Ascending aorta (tissue), 2 donors: ENCODE data around the gene FAM169A. TPM values are rescaled to one million over a fixed set of nuclear protein-coding genes. Genes with fewer than 3 reads are reported as not detected.
"Not testable (repeated sequence)": the region's sequence is repeated elsewhere in the genome, so short reads cannot be mapped to it uniquely, and the experiment has no call there.

ENCODE experiments used
- DNase-seq, 2 donors: peaks; one replicate each; pipeline ENCODE4 v3.0.0-alpha.2; 2019; ENCODE audit warnings: low spot score in 2 of 2
- H3K27ac ChIP-seq, 2 donors: fragments of 200-600 bp; sonication (generic); one replicate each; pipeline ENCODE4 v1.5.1; 2016 to 2017; ENCODE audit warnings: mild to moderate bottlenecking in 1 of 2
- H3K27me3 ChIP-seq: fragments of 200-600 bp; sonication (generic); one replicate; pipeline ENCODE4 v1.5.1; 2017
- H3K36me3 ChIP-seq, 2 donors: fragments of 200-600 bp; sonication (generic); one replicate each; pipeline ENCODE4 v1.5.1; 2016
- H3K4me1 ChIP-seq, 2 donors: fragments of 200-600 bp; sonication (generic); one replicate each; pipeline ENCODE4 v1.5.1; 2016 to 2017; ENCODE audit warnings: mild to moderate bottlenecking in 1 of 2
- H3K4me3 ChIP-seq, 2 donors: fragments of 200-600 bp; sonication (generic); one replicate each; pipeline ENCODE4 v1.5.1; 2016 to 2017; ENCODE audit warnings: mild to moderate bottlenecking in 1 of 2
- H3K9me3 ChIP-seq, 2 donors: fragments of 200-600 bp; sonication (generic); one replicate each; pipeline ENCODE4 v1.5.1; 2016
- CTCF ChIP-seq, 3 experiments: fragments of 200-600 bp in 2 of 3; fragments of 450-650 bp in 1 of 3; sonication (generic) in 2 of 3; IDR thresholded peaks; one replicate each; pipeline ENCODE4 v1.5.1; 2016 to 2019; ENCODE audit warnings: antibody characterized with exemption in 3 of 3, mild to moderate bottlenecking in 1 of 3, moderate library complexity in 1 of 3
- intact Hi-C: fragments of 100-400 bp; cut with DNase I; formaldehyde crosslinking; loops from one replicate; pipeline ENCODE4 v1.15.1; 2023
- total RNA-seq: library from RNA; depleted of rRNA; stranded (reverse); fragments of >200 nt; gene quantifications from one replicate; pipeline ENCODE4 v1.1.0, GENCODE V29; 2016

The FAM169A gene
- total RNA-seq, 1 donor from 2014 or later, result not detected

- Histone ChIP-seq H3K27ac (no peak overlapping the region), H3K27me3 (no peaks in the 10 kb centered on the region), H3K36me3 (no peaks in the 10 kb centered on the region), H3K9me3 (no peaks in the 10 kb centered on the region), H3K4me1 (no peaks in the 10 kb centered on the region), H3K4me3 (no peak overlapping the region)
- DNase-seq, result no peak
- TF ChIP-seq CTCF (IDR thresholded peaks at IDR 0.05), result no peak
- intact Hi-C loops, result no loop called here
Measured at GRCh38 chr5:74885170-74885569, 19.0 kb upstream of the FAM169A start.

DNA sequence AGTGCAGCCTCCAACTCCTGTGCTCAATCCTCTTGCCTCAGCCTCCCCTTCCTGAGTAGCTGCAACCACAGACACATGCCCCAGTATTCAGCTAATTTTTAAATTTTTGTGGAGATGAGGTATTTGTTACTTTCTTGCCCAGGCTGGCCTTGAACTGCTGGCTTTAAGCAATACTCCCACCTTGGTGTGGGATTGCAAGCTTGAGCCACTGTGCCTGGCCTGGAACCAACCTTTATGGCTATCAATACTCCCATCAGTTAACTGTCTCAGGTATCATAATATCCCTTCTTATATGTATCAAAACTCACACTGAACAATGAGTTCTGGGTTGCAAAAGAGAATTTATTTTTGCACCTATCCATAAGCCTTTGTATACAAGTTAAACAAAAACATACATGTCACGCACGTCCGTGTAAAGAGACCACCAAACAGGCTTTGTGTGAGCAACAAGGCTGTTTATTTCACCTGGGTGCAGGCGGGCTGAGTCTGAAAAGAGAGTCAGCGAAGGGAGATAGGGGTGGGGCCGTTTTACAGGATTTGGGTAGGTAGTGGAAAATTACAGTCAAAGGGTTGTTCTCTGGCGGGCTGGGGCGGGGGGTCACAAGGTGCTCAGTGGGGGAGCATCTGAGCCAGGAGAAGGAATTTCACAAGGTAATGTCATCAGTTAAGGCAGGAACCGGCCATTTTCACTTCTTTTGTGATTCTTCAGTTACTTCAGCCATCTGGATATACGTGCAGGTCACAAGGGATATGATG is 16.4 kb upstream of the FAM169A start:
- H3K4me1 ChIP-seq, intact Hi-C loops, H3K4me3 ChIP-seq, H3K36me3 ChIP-seq, H3K27ac ChIP-seq, H3K27me3 ChIP-seq, DNase-seq, H3K9me3 ChIP-seq: not testable (repeated sequence)

DNA sequence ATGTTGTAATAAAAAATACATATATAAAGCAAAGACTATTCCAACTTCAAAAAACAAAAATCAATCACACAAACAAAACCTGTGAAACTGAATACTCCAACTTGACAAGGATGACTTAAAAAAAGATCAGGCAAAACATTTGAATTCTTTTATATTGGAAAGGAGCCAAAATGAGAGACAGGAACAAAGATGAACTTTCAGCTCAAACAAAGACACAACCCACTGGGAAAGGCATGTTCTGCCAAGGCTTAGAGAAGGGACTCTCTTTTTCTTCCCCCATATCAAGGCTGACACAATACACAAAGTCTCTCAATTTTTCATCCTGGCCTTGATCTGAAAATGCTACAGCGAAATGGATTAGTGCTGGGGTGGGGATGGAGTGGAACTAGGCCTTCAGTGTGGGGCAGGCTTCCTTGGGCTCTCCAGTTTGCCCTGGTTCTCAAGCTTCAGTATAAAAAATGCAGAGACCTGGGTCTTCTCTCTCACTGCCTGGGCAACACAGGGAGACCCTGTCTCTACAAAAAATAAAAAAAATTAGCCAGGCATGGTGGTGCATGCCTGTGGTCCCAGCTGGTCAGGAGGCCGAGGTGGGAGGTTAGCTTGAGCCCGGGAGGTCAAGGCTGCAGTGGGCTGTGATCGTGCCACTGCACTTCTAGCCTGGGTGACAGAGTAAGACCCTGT is 11.6 kb upstream of the FAM169A start:
- H3K36me3 ChIP-seq, result no peaks in the 10 kb centered on the region
- H3K4me1 ChIP-seq, result no peaks in the 10 kb centered on the region
- H3K27me3 ChIP-seq, result no peaks in the 10 kb centered on the region
- H3K27ac ChIP-seq, result no peak overlapping the region
- H3K4me3 ChIP-seq, result no peak overlapping the region
- H3K9me3 ChIP-seq, result no peaks in the 10 kb centered on the region
- no peak for TF ChIP-seq CTCF (IDR thresholded peaks at IDR 0.05)
- no peak for DNase-seq
- intact Hi-C loops, result no loop called here

- no peak for TF ChIP-seq CTCF (IDR thresholded peaks at IDR 0.05)
- H3K4me3 ChIP-seq, result no peak overlapping the region
- H3K36me3 ChIP-seq, result no peaks in the 10 kb centered on the region
- H3K27me3 ChIP-seq, result no peaks in the 10 kb centered on the region
- DNase-seq, result no peak
- H3K4me1 ChIP-seq, result no peaks in the 10 kb centered on the region
- H3K9me3 ChIP-seq, result no peaks in the 10 kb centered on the region
- no peak overlapping the region for H3K27ac ChIP-seq
- intact Hi-C loops, result no loop called here
Measured at GRCh38 chr5:74875994-74876791, 10.0 kb upstream of the FAM169A start.

- TF ChIP-seq CTCF (IDR thresholded peaks at IDR 0.05), result no peak
- no peaks in the 10 kb centered on the region for H3K9me3 ChIP-seq
- intact Hi-C loops, result no loop called here
- no peaks in the 10 kb centered on the region for H3K27me3 ChIP-seq
- no peak overlapping the region for H3K4me3 ChIP-seq
- DNase-seq, result no peak
- H3K36me3 ChIP-seq, result no peaks in the 10 kb centered on the region
- H3K27ac ChIP-seq, result no peak overlapping the region
- no peaks in the 10 kb centered on the region for H3K4me1 ChIP-seq
Measured at GRCh38 chr5:74873525-74874249, 7.5 kb upstream of the FAM169A start.
